Astrocyte of the hippocampus (primary cell): ENCODE data around the gene FUT7.

Experiments
- DNase-seq: peaks from one replicate; pipeline ENCODE4 v3.0.0; 2011; ENCODE audit warnings: low read depth, low spot score

Gene FUT7

DNA sequence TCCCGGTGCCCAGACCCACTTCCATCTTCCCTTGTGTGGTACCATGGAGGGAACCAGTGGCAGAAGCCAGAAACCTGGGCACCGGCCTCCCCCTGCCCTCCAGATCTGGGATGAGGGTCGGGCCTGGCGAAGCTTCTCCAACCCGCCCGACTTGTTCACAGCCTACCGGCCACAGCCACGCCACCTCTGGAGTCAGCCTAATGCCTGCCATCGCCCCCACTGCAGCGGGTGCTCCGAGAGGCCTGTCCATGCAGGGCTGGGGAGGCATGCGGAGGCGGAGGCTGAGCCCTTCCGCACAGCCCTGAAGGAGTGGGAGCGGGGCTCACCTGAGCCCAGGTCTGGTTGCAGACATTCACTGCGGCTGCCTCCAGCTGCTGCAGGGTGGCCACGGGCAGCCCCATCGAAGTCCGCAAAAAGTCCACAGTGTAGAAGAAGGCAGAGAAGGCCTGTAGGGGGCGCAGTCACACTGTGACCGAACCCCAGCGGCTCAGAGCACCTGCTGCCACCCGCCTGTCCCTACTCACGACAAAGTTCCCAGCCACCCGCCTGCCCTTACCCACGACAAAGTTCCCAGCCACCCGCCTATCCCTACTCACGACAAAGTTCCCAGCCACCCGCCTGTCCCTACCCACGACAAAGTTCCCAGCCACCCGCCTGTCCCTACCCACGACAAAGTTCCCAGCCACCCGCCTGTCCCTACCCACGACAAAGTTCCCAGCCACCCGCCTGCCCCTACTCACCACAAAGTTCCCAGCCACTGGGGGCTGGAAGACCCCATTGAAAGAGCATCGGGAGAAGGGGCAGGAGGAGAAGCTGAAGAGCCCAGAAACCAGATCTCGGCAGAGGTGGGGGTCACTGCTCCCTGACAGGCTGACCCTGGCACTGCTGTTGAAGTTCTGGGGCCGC is 17.9 kb upstream of the FUT7 start:
- peak; percentile 78 for DNase-seq

DNA sequence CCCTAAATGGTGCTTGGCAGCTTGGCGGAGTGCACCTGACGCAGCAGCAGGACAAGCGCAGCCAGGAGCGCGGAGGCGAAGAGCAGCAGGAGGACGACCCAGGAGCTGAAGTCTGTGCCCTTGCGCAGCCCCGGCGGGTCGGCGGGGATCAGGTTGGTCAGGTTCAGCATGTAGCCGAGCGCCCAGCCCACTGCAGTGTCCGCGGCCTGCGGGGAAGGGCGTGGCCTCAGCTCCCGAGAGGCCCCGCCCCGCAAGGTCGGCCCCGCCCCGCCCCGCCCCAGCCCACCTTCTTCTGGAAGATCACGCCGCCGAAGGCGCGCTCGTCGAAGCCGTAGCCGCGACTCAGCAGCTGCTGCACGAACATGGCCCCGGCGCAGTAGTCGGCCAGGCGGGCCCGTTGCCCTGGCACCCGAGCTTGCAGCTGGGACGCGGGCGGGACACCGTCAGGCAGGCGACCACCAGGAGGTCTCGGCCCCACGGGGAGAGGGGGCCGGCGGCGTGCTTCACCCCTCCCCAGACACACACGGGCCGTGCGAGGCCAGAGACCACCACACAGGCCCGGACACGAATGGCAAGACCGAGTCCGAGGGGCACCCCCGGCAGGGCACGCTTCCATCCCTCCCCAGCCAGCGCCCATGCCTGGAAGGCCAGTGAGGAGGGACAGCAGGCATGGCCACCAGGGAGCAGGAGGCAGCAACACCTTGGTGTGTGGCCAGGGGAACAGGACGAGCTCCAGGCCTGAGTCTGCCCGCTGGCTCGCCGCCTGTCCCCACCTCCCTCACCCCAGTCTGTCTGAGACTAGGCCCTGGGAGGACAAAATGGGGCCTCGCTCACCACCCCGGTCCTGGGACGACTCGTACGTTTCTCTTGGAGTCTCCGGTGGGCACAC is 17.0 kb upstream of the FUT7 start:
- no peak for DNase-seq

DNA sequence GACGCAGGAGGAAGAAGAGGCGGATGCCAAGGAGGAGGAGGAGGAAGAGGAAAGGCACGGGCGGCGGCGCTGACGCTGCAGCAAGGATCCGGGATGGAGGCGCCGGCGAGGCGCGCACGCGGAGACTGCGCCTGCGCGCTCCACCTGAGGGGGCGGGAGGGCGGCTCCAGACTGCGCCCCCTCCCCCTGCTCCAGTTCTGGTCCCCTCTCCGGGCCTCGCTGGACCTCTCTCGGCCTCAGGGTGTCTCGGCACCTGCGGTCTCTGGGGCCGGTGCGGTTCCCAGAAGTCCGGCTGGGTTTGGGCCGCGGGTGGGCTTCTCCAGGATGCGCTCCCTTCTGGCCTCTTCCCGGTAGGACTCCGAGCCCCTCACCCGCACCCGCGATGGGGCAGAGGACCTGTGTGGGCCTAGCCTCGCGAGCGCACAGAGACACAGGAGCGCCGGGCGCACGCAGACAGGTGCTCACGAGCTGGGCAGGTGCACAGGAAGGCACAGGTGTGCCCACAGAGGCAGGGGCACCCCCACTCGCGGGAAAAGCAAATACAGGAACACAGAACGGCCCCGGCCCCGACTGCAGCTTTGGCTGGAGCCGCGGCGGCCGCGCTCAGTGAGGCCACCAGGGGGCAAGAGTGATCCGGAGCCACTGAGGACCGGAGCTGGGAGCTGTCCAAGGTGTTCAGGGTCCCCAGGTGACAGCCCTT is 14.3 kb upstream of the FUT7 start, which contains the start of gene NPDC1:
NPDC1 (minus strand) TSS at position 90 of the 700 bp plus-strand sequence. CDS start 188 bp downstream, outside the sequence.
- peak; percentile 93 for DNase-seq

DNA sequence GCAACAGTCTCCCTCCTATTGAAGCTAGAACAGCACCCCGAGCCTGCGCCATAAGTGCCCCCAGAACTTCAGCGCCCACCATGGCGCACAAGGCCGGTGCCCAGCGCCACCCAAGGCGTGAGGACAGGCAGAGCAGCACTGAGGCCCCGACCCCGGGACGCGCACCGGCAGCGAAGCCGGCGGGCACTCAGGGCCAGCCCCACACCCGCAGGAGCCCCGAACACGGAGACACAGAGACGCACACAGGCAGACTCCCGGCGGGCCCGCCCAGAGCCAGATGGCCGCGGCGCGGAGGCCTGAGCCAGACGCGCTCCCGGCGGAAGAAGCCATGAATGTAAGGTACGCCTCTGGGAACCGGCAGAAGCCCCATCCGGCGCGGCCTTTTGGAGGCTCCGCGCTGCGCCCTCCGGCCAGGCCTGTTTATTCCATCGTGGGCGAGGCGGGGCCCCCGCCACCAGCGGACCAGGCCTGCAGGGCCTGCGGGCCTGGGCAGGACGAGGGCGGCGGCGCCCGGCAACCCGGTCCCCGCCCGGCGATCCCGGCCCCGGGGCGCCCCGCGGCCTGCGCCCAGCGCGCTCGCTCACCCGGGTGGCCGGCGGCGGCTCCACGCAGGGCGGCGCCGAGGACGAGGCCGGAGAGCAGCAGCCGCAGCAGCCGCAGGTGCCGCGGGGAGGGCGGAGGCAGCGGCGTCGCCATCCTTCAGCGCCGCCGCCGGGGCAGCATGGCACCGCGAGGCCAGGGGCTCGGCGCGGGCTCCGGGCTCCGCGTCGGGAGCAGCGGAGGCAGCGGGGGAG is 13.6 kb upstream of the FUT7 start:
- DNase-seq = peak; percentile 75

DNA sequence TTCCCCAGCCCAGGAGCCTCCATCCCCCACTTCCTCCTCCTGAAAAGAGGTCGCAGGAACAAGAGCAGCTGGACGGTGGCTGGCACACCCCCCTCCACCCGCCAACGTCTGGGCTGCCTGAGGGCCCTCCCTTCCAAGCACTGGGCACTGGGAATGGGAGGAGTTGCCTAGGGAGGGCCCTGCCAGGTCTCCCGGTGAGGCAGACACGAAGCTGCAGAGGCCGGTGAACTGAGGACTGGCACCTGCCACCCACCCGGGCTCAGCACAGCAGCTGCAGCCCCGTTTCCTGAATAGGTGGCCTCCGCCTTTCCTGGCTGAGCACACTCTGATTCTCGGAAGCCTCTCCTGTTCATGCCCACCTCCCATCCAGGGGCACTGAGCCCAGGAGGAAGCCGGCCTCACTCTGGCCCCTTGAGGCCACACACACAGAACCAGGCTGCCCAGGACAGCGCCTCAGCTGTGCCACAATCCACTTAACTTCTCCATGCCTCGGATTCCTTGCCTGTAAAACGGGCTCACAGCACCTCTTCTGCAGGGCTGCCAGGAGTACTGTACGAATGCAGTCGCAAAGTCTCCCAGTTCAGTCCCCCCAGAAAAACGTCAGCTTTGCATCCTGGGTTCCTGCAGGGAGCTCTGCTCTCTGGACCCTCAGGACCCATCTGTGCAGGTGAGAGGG is 12.8 kb upstream of the FUT7 start:
- no peak for DNase-seq

DNA sequence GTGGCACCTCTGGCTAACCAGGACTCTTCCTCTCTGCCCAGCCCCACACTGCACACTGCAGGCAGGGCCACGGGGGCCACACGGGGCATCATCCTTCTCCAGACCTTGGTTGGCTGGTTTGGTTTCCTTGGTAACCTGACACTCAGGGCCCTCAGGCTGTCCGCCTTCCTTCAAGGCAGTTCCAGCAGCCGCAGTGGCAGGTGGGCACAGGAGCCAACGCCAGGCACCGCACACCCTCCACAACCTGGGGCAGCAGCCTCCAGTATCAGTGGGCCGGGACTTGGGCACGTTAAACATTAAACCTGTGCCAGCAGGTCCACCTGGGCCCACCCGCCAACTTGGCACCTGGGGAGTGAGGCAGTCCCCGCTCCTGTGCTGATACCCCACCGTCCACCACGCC is 12.1 kb upstream of the FUT7 start:
- no peak for DNase-seq

DNA sequence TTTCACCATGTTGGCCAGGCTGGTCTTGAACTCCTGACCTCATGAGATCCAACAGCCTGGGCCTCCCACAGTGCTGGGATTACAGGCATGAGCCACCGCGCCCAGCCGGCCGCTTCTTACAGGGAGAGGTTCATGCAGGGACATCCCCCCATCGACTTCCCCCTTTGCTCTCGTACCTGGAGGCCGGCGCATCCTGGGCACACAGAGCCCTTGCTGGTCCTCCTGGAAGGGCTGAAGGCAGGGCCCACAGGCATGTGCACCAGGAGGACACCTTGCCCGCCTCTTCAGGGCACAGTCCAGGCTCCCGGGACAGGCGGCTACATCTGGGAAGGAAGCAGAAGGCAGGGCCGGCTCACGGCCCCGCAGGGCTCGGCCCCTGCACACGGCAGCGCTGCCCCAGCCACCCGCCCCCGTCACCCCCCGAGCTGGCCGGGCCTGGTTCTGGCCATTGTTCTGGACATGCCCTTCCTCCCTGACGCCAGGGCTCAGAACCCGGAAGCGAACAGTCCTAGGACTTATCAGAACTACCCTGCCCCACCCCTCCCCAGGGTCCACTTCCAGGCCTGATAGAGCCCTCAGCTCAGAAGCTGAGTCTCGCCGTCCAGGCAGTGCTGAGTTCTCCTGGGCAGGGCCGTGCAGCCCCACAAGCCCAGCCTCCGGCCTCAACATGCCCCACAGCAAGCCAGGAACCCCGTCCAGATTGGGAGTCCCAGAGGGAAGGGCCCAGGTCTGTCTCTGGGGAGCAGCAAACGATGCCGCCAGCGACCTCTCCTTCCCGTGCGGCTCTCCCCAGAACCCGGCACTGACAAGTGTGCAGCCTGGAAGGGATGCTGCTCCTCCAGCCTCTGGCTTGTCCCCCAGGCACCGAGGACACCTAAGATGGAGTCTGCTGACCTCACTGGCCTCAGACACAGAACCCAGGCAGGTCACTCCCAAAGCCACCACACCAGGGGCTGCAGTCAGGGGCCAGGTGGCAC is 11.2 kb upstream of the FUT7 start:
- no peak for DNase-seq

DNA sequence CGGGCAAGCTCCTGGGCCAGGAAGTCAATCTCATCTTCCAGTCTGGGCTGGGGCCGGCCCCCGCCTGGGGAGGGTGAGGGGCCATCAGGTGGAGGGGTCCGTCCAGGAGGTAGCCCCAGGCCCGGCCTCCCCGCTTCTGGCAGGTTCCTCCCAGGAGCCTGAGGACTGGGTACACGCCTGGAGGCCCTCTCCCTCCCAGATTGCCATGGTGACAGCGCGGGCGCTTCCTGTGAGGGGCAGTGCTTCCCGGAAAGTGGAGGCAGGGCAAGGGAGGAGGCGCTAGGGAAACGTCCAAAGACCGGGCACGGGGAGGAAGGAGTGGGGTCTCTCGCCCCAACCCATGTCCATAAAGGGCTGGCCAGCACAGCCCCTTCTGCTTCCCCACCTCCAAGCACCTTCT is 9.2 kb upstream of the FUT7 start:
- no peak for DNase-seq

DNA sequence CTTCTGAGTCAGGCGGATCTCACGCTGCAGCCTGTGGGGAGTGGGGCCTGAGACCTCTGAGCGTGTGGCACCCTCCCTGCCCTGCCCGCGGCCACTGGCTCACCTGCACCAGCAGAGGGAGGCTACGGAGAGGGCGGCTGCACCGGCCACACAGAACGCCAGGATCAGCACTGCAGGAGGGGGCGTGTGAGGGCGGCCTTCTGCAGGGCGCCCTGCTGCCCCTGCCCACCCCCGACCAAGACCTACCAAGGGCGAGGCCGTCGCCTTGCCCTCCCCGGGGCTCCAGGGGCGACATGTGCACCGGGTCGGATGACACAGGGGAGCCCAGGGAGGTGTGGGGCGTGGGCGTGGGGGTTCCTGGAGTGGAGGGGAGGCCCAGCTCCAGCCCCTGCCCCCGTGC is 8.7 kb upstream of the FUT7 start:
- no peak for DNase-seq

DNA sequence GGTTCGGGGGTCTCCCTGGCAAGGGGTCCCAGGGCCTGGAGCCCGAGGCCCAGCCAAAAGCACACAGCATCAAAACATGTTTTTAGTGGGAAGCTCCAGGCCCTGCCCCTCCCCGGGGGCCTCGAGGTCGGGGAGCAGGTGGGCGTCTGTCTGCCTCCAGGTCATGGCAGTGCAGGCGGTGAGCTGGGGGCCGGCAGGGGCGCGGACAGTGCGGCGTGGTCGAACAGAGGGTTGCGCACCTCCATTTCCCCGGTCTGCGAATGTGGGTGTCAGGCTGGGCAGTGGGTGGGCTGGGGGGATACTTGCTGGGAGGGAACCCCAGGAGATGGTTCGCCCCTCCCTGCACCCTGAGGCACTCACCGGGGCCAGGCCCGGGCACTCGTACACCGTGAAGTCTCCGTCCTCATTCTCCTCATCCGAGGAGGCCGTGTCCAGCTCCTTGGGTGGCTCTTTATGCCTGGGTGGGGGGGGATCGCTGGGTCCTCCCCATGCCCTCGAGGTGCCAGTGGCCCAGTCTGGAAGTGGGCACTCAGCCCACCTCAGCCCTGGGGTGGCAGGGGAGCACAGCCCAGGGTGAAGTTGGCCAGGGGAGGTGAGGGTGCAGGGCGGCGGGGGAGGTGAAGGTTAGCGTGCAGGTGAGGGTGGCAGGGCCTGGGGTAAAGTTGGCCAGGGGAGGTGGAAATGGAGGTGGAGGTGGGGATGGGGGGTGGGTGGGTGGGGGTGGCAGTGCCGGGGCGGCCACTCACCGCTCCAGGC is 7.9 kb upstream of the FUT7 start:
- DNase-seq = no peak

DNA sequence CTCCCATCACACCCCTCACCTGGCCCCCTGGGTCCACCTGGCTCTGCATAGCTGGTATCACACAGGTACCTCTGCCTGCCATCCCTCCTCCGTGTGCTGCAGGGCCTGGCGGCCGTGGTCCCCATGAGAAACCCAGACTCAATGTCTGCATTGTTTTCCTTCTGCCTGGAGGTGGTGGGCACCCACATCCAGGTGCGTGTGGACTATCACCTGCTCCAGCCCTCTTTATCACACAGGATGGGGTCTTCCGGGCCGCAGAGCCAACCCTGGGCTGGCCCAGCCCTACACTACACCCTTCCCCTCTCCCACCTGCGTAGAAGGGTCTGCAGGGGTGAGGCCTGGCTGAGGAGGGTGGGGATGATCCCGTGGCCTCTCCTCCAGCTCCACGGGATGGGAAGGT is 7.0 kb upstream of the FUT7 start:
- no peak for DNase-seq

DNA sequence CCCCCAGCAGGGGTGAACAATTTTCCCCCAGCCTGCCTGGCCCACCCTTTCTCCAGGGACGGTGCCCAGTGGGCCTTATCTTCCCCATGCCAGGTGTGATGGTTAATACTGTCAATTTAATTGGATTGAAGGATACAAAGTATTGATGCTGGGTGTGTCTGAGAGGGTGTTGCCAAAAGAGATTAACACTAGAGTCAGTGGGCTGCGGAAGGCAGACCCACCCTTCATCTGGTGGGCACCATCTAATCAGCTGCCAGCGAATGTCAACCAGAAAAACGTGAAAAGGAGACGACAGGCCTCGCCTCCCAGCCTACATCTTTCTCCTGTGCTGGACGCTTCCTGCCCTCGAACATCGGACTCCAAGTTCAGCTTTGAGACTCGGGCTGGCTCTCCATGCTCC is 5.6 kb upstream of the FUT7 start:
- no peak for DNase-seq

DNA sequence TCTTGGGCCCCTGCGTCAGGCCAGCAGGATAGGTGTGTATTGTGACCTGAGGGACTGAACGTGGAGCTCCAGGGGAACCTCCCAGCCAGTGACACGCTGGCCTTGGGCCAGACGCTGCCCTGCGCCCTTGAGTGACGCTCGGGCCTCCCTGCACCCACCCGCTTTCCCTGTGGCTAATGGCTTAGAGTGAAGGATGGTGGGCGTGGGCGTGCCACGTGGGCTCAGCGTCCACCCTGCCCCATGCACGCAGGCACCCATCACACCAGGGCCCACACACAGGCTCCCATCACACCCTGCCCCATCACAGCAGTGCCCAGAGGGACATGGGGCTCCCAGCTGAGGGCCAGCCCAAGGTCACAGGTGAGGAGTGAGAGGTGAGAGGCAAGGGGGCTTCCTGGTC is 5.1 kb upstream of the FUT7 start:
- no peak for DNase-seq

DNA sequence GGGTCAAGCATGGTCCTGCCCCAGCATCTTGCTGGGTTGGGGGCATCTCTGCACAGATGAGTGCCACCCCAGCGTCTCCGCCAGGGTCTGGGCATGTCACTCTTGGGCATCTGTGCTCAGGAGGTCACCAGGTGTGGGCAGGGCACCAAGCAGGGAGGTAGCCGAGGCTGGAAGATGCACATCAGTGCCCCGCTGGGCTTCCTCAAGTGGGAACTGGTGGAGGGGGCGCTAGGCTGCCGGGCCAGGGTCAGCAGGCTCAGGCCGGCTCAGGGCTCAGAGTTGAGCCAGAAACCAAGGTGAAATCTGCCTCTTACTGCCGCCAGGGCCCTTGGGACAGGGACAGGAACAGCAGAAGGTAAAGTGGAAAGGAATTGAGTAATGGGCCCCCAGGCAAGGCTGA is 4.0 kb upstream of the FUT7 start:
- no peak for DNase-seq

DNA sequence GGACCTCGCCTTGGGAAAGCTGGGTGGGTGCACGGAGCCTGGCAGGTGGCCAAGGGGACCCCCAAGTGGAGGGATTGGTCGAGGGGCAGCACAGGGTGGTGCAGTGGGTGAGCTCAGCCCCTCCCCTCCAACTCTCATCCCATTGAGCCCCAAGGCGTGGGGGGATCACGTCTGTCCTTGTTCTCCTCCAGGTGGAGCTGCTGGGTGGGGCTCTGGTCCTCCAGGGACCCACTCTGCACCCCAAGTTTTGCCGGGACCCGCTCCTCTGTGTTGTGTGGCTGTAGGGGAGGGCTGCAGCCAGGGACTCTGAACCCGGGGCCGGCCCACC is 3.6 kb upstream of the FUT7 start:
- no peak for DNase-seq

DNA sequence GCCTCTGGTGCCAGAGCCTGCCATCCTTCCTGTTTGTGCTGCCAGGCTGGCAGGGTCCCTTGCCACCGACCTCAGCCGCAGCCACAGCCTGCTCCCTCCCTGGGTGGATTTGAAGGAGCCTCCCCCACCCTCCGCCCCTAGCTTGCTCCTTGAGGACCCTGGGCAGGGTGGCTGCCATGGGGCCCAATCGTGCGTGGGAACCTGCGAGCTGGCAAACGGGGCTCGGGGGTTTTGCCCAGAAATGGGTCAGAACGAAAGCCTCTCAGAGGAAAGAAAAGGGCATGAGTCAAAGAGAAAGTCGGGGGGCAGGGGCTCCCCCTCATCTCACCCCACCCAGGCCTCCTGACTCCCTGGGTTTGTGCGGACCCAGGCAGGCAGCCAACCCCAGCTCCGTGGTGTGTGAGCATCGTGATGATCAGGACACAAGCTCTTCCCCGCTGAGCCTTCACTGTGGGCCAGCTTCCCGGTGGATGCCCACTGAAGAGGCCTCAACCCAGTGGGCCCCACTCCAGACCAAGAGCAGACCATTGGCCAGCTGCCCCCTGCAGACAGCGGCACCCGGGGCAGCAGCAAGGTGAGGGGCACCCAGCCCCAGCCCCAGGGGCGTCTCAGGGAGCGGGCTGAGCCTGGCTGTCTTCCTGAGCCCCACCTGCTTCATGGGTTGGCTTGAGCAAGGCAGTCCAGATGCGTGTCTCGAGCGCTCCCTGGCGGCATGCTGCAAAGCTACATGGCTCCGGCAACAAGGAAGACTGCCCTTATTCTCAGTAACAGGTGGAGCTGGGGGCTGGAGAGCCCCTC is 3.0 kb upstream of the FUT7 start:
- DNase-seq = peak; percentile 90

DNA sequence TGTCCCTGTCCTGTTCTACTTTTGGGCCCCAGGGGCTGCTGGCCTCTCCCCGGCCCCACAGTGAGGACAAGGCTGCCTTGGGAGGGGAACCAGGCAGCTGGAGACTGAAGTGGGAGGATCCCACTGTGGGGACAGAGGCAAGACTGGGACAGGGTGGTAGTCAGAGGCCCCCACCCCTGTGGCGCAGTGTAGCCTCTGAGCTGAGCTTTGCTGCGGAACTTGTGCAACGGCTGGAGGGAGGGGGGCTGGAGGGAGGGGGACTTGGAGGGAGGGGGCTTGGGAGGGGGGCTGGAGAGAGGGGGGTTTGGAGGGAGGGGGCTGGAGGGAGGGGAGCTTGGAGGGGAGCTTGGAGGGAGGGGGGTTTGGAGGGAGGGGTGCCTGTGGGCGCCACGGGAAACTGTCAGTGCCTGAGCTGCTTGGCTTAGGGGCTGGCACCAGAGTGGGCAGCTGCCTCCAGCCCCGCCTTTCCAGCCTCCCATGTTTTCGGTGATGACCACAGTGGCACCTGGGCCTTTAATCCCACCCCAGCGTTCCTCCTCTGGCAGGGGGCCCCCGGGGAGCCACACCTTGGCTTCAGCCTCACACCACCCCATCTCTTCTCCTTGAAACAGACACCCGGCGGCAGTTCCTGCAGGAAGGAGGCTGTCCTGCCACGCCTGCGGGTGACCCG is 2.3 kb upstream of the FUT7 start:
- DNase-seq = no peak
